Heart right ventricle (tissue), 16 donors: ENCODE data around the gene RND2. TPM values are rescaled to one million over a fixed set of nuclear protein-coding genes. Genes with fewer than 3 reads are reported as not detected.
"Not testable (repeated sequence)": the region's sequence is repeated elsewhere in the genome, so short reads cannot be mapped to it uniquely, and the experiment has no call there.

Experiments
- ATAC-seq, 8 donors: fragments of 200-7000 bp; cut with Tn5 transposase; one replicate each; pipeline ENCODE4 v1.9.1; 2020; ENCODE audit warnings: mild to moderate bottlenecking in 8 of 8, moderate library complexity in 8 of 8, moderate number of reproducible peaks in 1 of 8
- DNase-seq, 2 donors: peaks; one replicate each; pipeline ENCODE4 v3.0.0-alpha.2; 2020
- H3K27ac ChIP-seq, 10 donors: fragments of 200-600 bp; sonication (generic) in 2 of 10; one replicate each; pipeline versions ENCODE4 v1.5.0 to v1.8.0; 2020 to 2022; ENCODE audit warnings: mild to moderate bottlenecking in 3 of 10
- H3K27me3 ChIP-seq, 7 donors: fragments of 200-600 bp; one replicate each; pipeline ENCODE4 v1.8.0; 2021 to 2022; ENCODE audit warnings: mild to moderate bottlenecking in 2 of 7
- H3K36me3 ChIP-seq, 9 donors: fragments of 200-600 bp; sonication (generic) in 1 of 9; one replicate each; pipeline versions ENCODE4 v1.5.0 to v1.8.0; 2020 to 2022; ENCODE audit warnings: mild to moderate bottlenecking in 2 of 9
- H3K4me1 ChIP-seq, 9 donors: fragments of 200-600 bp; sonication (generic) in 1 of 9; one replicate each; pipeline versions ENCODE4 v1.5.0 to v1.8.0; 2020 to 2022; ENCODE audit warnings: mild to moderate bottlenecking in 4 of 9
- H3K4me3 ChIP-seq, 10 donors: fragments of 200-600 bp; sonication (generic) in 2 of 10; one replicate each; pipeline versions ENCODE4 v1.5.0 to v1.8.0; 2020 to 2022; ENCODE audit warnings: mild to moderate bottlenecking in 7 of 10, moderate library complexity in 2 of 10
- H3K9me3 ChIP-seq, 11 donors: fragments of 200-600 bp in 10 of 11; sonication (generic) in 2 of 11; one replicate each; pipeline versions ENCODE4 v1.5.0 to v1.8.0; 2013 to 2022; ENCODE audit warnings: mild to moderate bottlenecking in 2 of 11, control low read depth in 1 of 11, moderate library complexity in 1 of 11
- WGBS, 2 donors: extraction: QIAGEN DNeasy Blood & Tissue Kit; methylation state at CpG; one replicate each; pipeline ENCODE4 v1.1.7; 2013; ENCODE audit warnings: inconsistent platforms in 1 of 2; 5-methylcytosine and 5-hydroxymethylcytosine counted together
- intact Hi-C, 10 donors: fragments of 100-400 bp; cut with DNase I; formaldehyde crosslinking; loops; one replicate each; pipeline versions ENCODE4 v1.11.1 to v1.14.2; 2022
- long read RNA-seq, 3 donors: library from polyadenylated mRNA; unstranded; transcript quantifications; one replicate each; pipeline ENCODE4 v2.0.0, GENCODE V29; 2020 to 2021
- polyA plus RNA-seq, 2 donors: library from polyadenylated mRNA; stranded (reverse); fragments of 200-250 nt; gene quantifications; one replicate each; pipeline ENCODE4 v1.2.3, GENCODE V29; 2013
- total RNA-seq, 10 donors: library from RNA; stranded (reverse); fragmentation: NEBNext Ultra II Directional in 3 of 10; extraction: Animal tissue kit (Norgen Biotek cat#: 25700) in 3 of 10; gene quantifications; one replicate each; pipeline versions ENCODE4 v1.2.1 to v1.2.4, GENCODE V29; 2021 to 2023
- TF ChIP-seq, protein P1 (sequence below), 9 donors: fragments of 200-600 bp; sonication (generic) in 2 of 9; IDR thresholded peaks; one replicate each; pipeline versions ENCODE4 v1.5.0 to v1.8.0; 2021 to 2022; ENCODE audit warnings: antibody characterized with exemption in 9 of 9, mild to moderate bottlenecking in 5 of 9, moderate library complexity in 1 of 9
- donor health status: Arrhythmogenic right ventricular cardiomyopathy.
- donor health status: ischemic (EF 13 %, LVEDD 7.1; RV severe dilation, severe dysfunction).
- donor health status: healthy with polysubstance abuse.
- donor health status: DM: no; HTN: yes; CAD: no.
- donor health status: DM: no; HTN: no; CAD: no.
- donor health status: ischemic (EF 25% LVEDD 6.9; RV normal size, moderate dysfunction).
- donor health status: ischemic (EF 25% LVEDD 5.7; RV mildly dilated, moderate dysfunction).
- donor health status: healthy.
- donor health status: DM: yes; HTN: yes; CAD: no.
- donor health status: Ischemic cardiomyopathy.
- donor health status: ischemic (EF 35%, LVEDD 5.7; RV mildly dilated, moderate dysfunction).
- donor health status: nonischemic (EF 11% LVEDD 7.7; RV severe dilation, severe dysfunction).
- donor health status: DM: yes; HTN: yes; CAD: no.
- donor health status: PGD.
- donor health status: ischemic (EF 29% LVEDD 5.4; RV normal size, mild dysfunction).
- donor health status: nonischemic (EF 23%, LVEDD 6.1; RV moderate dilation, normal function).

The RND2 gene
- total RNA-seq (1 to 10 TPM in 1 of 10 donors, under 1 TPM in 9; 0.16 to 2.3 (median 0.51) TPM), polyA plus RNA-seq (under 1 TPM; 0.14 to 0.95 TPM)
- long read RNA-seq, donor 1, full-length matches to known transcripts = 4 of 4 reads
- long read RNA-seq, donor 1, partial matches to known transcripts = 0 of 4 reads
- long read RNA-seq, donor 1, other reads (novel, unspliced or antisense) = 0 of 4 reads
- long read RNA-seq, donor 2, full-length matches to known transcripts = 6 of 9 reads
- long read RNA-seq, donor 2, partial matches to known transcripts = 1 of 9 reads
- long read RNA-seq, donor 2, other reads (novel, unspliced or antisense) = 2 of 9 reads
- long read RNA-seq, donor 3 = 0 reads

GRCh38 chr17:43024407-43025289 is at the start of gene RND2:
Gene RND2, plus strand, starts transcription at chr17:43025231. Its CDS starts 117 bp downstream, at chr17:43025348.
- 1 to 2% methylated on average over 51 to 60 of the region's 61 CpGs for WGBS, 2 donors
- Histone ChIP-seq H3K36me3 (no peaks in the 10 kb centered on the region), H3K27ac (peak within 1 kb of the TSS in 8 of 10 donors; percentile 7 to 79 (median 54)), H3K9me3 (no peaks in the 10 kb centered on the region), H3K4me1 (peaks cover 3 to 38% (median 27%) of the 10 kb centered on the region in 9 donors), H3K27me3 (no peaks in the 10 kb centered on the region), H3K4me3 (peak within 1 kb of the TSS; percentile 25 to 80 (median 60))
- intact Hi-C loops = loop anchor here in 9 of 10 donors (5.0 to 10.0 kb wide), 9 partner anchors 63 to 340 kb away; partner anchors contain the start of genes NBR1 (in 7 of the 9) and BRCA1 (in 5 of the 9)
- TF ChIP-seq, protein P1, sequence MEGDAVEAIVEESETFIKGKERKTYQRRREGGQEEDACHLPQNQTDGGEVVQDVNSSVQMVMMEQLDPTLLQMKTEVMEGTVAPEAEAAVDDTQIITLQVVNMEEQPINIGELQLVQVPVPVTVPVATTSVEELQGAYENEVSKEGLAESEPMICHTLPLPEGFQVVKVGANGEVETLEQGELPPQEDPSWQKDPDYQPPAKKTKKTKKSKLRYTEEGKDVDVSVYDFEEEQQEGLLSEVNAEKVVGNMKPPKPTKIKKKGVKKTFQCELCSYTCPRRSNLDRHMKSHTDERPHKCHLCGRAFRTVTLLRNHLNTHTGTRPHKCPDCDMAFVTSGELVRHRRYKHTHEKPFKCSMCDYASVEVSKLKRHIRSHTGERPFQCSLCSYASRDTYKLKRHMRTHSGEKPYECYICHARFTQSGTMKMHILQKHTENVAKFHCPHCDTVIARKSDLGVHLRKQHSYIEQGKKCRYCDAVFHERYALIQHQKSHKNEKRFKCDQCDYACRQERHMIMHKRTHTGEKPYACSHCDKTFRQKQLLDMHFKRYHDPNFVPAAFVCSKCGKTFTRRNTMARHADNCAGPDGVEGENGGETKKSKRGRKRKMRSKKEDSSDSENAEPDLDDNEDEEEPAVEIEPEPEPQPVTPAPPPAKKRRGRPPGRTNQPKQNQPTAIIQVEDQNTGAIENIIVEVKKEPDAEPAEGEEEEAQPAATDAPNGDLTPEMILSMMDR (IDR thresholded peaks at IDR 0.05) = peak; percentile 28 to 84 (median 69)
- ATAC-seq = peak; percentile 58 to 81 (median 70)
- DNase-seq = peak; percentile 77 to 91

- peaks cover 2 to 16% (median 10%) of the 10 kb centered on the region in 9 donors for H3K4me1 ChIP-seq
- no peak for ATAC-seq
- TF ChIP-seq, protein P1 (IDR thresholded peaks at IDR 0.05) = no peak
- no peak for DNase-seq
- intact Hi-C loops = no loop called here
- WGBS, 2 donors = 23 to 39% methylated on average over 2 of the region's 2 CpGs
- no peak overlapping the region for H3K27ac ChIP-seq
- no peaks in the 10 kb centered on the region for H3K27me3 ChIP-seq
- H3K4me3 ChIP-seq = no peak overlapping the region
- H3K9me3 ChIP-seq = no peaks in the 10 kb centered on the region
- H3K36me3 ChIP-seq = no peaks in the 10 kb centered on the region
Observed at GRCh38 chr17:42975265-42975664, 49.8 kb upstream of the RND2 start.

- H3K4me1 ChIP-seq = peaks cover 2 to 17% (median 10%) of the 10 kb centered on the region in 9 donors
- H3K9me3 ChIP-seq, H3K27me3 ChIP-seq, H3K27ac ChIP-seq, H3K4me3 ChIP-seq, DNase-seq, H3K36me3 ChIP-seq, intact Hi-C loops, ATAC-seq: not testable (repeated sequence)
- 88 to 91% methylated on average over 16 of the region's 16 CpGs for WGBS, 2 donors
Observed at GRCh38 chr17:42975701-42976100, 49.3 kb upstream of the RND2 start.

DNA sequence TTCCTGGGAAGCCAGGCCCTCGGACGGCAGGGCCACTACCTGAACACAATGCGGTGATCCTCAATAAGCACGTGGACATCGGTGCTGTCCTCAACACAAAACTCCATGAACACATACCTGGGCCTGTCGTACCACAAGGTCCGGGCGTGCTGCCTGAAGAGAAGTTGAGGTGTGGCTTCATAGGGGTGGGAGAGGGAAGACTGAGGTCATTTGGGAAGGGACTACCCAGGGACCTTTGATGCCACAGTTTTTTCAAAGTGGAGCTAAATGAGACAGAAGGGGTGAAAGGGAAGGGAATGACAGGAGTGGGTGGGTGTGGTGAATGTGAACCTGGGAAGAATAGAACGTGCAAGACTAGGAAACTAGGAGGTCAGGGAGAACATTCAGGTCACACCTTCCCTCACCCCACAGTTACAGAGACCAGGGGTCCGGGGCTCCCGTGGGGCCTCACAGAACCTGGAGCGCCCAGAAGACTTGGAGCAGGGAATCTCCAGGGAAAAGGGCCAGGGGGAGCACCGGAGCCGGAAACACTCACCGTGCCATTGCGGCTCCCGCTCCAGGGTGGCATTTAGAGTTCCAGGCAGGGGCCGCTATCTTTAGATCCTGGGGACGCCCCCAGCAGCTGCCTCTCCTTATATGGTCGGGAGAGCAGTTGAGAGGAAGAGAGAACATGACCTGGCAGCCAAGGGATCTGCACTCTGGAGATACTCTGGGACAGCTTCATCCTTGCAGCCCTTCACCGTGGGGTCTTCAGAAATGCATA is 45.3 kb upstream of the RND2 start, which contains the start of gene PTGES3L:
PTGES3L (minus strand) TSS at position 570 of the 763 bp plus-strand sequence; CDS start at position 543, 27 bp downstream.
- peak within 1 kb of the TSS; percentile 78 to 97 (median 88) for H3K4me3 ChIP-seq
- TF ChIP-seq, protein P1 (IDR thresholded peaks at IDR 0.05) = no peak
- H3K9me3 ChIP-seq = no peaks in the 10 kb centered on the region
- H3K27ac ChIP-seq = peak within 1 kb of the TSS; percentile 78 to 94 (median 88)
- intact Hi-C loops = loop anchor here in 2 of 10 donors (1.0 to 2.0 kb wide), 2 partner anchors 19 kb away; partner anchors contain the start of gene RPL27 (in 2 of the 2)
- ATAC-seq = peak; percentile 70 to 92 (median 86)
- DNase-seq = peak; percentile 51 to 67
- WGBS, 2 donors = 19 to 28% methylated on average over 21 of the region's 21 CpGs
- peaks cover 2 to 33% (median 27%) of the 10 kb centered on the region in 9 donors for H3K4me1 ChIP-seq
- H3K36me3 ChIP-seq = peaks cover 0 to 23% (median 0%) of the 10 kb centered on the region in 9 donors
- no peaks in the 10 kb centered on the region for H3K27me3 ChIP-seq
